D721Med (cell line): ENCODE data around the gene APOA4.

Experiments
- DNase-seq: peaks from one replicate; pipeline ENCODE4 v3.0.0; 2011; ENCODE audit warnings: low spot score; ENCODE audit not compliant: insufficient read length
- FAIRE-seq: peaks from 2 replicates; lab custom pipeline; 2011; peaks lifted over from hg19 to GRCh38; lab: Jason Lieb, UNC
- CTCF ChIP-seq: IDR thresholded peaks from 2 replicates; pipeline ENCODE4 v1.5.1; 2012; ENCODE audit warnings: mild to moderate bottlenecking, control low read depth; ENCODE audit not compliant: insufficient read depth; ENCODE audit errors: missing control alignments

Gene APOA4

GRCh38 chr11:116840746-116841296 is 17.7 kb upstream of the APOA4 start:
- TF ChIP-seq CTCF, result no peak
- FAIRE-seq (no peak), DNase-seq (no peak)

GRCh38 chr11:116840224-116840745 is 17.2 kb upstream of the APOA4 start:
- peak; percentile 9 for TF ChIP-seq CTCF
- no peak for DNase-seq
- no peak for FAIRE-seq

- DNase-seq (no peak), FAIRE-seq (no peak)
- TF ChIP-seq CTCF, result no peak
Measured at GRCh38 chr11:116838321-116839084, 15.4 kb upstream of the APOA4 start.

GRCh38 chr11:116837231-116838091 is 14.4 kb upstream of the APOA4 start, which contains the start of gene APOA1:
TSS of gene APOA1 (minus strand) at chr11:116837622. CDS start at chr11:116837387, 235 bp downstream.
- FAIRE-seq, result no peak
- no peak for TF ChIP-seq CTCF
- no peak for DNase-seq

- TF ChIP-seq CTCF, result no peak
- DNase-seq (no peak), FAIRE-seq (no peak)
Measured at GRCh38 chr11:116836632-116836991, 13.5 kb upstream of the APOA4 start.

- no peak for FAIRE-seq
- peak; percentile 90 for DNase-seq
- TF ChIP-seq CTCF, result peak; percentile 62
Measured at GRCh38 chr11:116835791-116836631, 12.9 kb upstream of the APOA4 start.
